ENCODE results near the gene S100A16.

The S100A16 gene

DNA sequence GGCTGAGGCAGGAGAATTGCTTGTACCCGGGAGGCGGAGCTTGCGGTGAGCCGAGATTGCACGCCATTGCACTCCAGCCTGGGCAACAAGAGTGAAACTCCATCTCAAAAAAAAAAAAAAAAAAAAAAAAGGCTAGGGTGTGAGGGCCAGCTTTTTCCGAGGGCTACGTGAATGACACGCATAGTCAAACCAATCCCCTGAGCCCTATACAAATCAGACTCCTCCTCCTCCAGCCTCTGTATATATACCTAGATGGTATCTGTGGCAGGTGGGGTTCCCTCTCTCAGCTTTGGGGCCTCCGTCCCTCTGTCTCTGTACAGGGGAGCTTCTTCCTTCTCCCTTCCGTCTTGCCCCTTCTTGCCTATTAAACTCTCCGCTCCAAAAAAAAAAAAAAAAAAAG, 6.7 kb downstream of the S100A16 start:
- TF ChIP-seq, protein P1, sequence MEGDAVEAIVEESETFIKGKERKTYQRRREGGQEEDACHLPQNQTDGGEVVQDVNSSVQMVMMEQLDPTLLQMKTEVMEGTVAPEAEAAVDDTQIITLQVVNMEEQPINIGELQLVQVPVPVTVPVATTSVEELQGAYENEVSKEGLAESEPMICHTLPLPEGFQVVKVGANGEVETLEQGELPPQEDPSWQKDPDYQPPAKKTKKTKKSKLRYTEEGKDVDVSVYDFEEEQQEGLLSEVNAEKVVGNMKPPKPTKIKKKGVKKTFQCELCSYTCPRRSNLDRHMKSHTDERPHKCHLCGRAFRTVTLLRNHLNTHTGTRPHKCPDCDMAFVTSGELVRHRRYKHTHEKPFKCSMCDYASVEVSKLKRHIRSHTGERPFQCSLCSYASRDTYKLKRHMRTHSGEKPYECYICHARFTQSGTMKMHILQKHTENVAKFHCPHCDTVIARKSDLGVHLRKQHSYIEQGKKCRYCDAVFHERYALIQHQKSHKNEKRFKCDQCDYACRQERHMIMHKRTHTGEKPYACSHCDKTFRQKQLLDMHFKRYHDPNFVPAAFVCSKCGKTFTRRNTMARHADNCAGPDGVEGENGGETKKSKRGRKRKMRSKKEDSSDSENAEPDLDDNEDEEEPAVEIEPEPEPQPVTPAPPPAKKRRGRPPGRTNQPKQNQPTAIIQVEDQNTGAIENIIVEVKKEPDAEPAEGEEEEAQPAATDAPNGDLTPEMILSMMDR (IDR thresholded peaks at IDR 0.05; ENCODE audit: insufficient read depth, low read length, missing control alignments): no peak
- CTCF ChIA-PET: interaction anchor here (0.9 to 2.6 kb wide), 3 partner anchors 73 to 110 kb away, joined by 3 to 12 read pairs (median 3); no protein-coding TSS in a partner anchor
- no peak overlapping the region for H3K4me3 ChIP-seq (ENCODE audit: low read depth, low read length)
- POLR2A ChIA-PET: interaction anchor here (0.7 kb wide), 2 partner anchors 34 to 73 kb away, joined by 3 read pairs; no protein-coding TSS in a partner anchor
- no peak for DNase-seq (ENCODE audit: low read depth, low spot score)

DNA sequence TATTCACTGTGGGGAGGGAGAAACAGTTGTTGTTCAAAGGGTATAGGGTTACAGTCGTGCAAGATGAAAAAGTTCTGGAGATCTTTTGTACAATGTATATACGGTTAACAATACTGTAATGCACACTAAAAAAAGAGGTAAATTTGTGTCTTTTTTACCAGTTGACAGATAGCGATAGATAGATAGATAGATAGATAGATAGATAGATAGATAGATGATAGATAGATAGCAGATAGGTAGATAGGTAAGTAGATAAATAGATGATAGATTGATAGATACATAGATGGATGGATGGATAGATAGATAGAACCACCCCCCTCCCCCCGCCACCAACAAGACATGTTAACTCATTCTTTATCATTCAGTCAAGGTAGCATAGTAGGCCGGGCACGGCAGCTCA, 10.2 kb downstream of the S100A16 start:
- no peak overlapping the region for H3K4me3 ChIP-seq (ENCODE audit: low read depth, low read length)
- ChIA-PET CTCF (interaction anchor here (0.8 to 1.9 kb wide), 6 partner anchors 12 to 92 kb away, joined by 3 to 10 read pairs (median 4); partner anchors contain the start of gene S100A13), POLR2A (interaction anchor here (0.9 kb wide), 1 partner anchor 9 kb away, joined by 3 read pairs; no protein-coding TSS in a partner anchor)
- DNase-seq (ENCODE audit: low read depth, low spot score): no peak
- TF ChIP-seq, protein P1 (IDR thresholded peaks at IDR 0.05; ENCODE audit: insufficient read depth, low read length, missing control alignments): no peak

DNA sequence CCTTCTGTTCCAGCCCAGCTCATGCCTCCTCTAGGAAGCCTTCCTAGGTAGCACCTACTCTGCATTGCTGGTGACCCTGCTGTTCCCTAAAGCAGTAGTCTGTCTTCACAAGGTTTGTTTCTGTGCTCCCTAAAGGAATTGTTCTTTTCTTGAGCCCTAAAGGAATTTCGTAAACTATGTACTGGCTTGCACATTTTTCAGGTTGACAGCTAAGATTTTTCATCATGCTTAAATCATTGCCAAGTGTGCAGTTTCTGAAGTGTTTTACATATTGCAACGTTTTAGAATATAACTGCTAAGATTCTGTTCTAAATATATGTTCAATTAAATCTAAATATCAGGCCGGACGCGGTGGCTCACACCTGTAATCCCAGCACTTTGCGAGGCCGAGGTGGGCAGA, 13.1 kb downstream of the S100A16 start:
- POLR2A ChIA-PET: no interaction called here
- CTCF ChIA-PET: interaction anchor here (0.8 to 3.6 kb wide), 9 partner anchors 13 to 89 kb away, joined by 3 to 21 read pairs (median 4); partner anchors contain the start of genes CHTOP, S100A1, S100A13 and S100A16
- no peak overlapping the region for H3K4me3 ChIP-seq (ENCODE audit: low read depth, low read length)
- TF ChIP-seq, protein P1 (IDR thresholded peaks at IDR 0.05; ENCODE audit: insufficient read depth, low read length, missing control alignments): no peak
- no peak for DNase-seq (ENCODE audit: low read depth, low spot score)

DNA sequence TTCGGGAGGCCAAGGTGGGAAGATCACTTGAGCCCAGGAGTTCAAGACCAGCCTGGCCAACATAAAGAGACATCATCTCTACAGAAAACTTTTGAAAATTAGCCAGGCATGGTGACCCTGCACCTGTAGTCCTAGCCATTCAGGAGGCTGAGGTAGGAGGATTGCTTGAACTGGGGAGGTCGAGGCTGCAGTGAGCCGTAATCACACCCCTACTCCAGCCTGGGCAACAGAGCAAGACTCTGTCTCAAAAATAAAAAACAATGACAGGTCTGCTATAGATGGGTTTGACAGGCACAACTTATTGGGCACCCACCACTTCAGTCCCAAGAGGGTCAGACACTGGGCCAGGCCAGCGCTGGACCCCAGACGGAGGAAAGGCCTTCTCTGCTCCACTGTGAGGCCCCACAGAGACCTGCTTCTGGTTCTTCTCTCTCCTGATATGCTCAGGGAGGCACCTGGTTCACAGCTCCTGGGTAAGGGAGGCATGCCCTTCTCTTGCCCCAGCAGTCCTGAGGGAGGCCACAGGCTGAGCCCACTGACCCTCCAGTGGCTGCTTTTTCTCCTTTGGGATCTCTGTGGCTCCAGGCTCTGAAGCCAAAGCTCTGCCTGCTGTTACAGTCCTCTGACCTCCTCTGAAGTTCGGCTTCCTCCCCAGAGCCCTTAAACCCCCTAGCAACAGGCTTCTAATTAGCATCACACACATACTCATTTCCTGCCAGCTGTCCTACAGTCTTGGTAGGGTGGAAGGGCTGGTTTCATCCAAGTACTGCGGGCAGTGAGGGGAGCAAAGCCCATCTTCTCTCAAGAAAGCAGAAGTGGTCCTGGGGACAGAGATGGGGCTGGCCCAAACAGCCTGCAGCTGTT, 14.4 kb downstream of the S100A16 start:
- DNase-seq (ENCODE audit: low read depth, low spot score): no peak
- CTCF ChIA-PET: interaction anchor here (0.7 to 3.6 kb wide), 11 partner anchors 9 to 88 kb away, joined by 3 to 21 read pairs (median 4); partner anchors contain the start of genes S100A1, S100A13 and S100A16
- TF ChIP-seq, protein P1 (IDR thresholded peaks at IDR 0.05; ENCODE audit: insufficient read depth, low read length, missing control alignments): no peak
- no peak overlapping the region for H3K4me3 ChIP-seq (ENCODE audit: low read depth, low read length)
- POLR2A ChIA-PET: interaction anchor here (0.6 to 1.7 kb wide), 4 partner anchors 10 to 28 kb away, joined by 3 to 12 read pairs (median 4); partner anchors contain the start of gene S100A13

DNA sequence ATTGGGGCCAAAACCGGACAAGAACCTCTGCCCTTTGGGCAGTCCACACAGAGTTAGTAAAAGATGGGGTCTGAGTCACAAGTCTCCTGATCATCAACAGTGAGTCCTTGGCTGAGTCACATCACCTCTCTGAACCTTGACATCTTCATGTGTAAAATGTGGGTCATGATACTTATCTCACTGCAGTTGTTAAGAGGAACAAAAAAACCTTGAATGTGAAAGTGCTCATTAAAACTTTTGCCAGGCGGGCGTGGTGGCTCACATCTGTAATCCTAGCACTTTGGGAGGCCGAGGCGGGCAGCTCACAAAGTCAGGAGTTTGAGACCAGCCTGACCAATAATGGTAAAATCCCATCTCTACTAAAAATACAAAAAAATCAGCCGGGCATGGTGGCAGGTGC, 15.7 kb downstream of the S100A16 start:
- ChIA-PET POLR2A (interaction anchor here (0.6 kb wide), 1 partner anchor 87 kb away, joined by 3 read pairs; no protein-coding TSS in a partner anchor), CTCF (interaction anchor here (1.4 to 3.6 kb wide), 5 partner anchors 15 to 87 kb away, joined by 3 to 21 read pairs (median 10); partner anchors contain the start of genes S100A1 and S100A13)
- H3K4me3 ChIP-seq (ENCODE audit: low read depth, low read length): no peak overlapping the region
- no peak for DNase-seq (ENCODE audit: low read depth, low spot score)
- TF ChIP-seq, protein P1 (IDR thresholded peaks at IDR 0.05; ENCODE audit: insufficient read depth, low read length, missing control alignments): no peak

DNA sequence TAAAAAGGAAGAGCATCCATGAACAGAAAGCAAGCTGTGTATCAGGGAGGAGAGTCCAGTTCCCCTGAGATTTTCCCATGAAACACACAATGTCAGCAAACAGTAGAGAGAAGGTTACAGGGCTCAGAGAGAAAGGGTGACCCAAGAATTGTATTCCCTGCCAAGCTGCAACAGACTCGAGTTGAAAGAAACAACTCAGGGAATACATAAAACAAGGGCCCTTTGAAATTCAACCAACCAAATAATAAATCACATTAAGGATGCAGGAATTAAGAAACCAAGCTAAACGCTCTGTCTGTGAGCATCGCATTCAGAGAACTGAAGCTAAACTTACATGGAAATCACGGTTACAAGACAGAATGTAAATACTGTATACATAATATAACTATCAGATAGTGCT, 20.2 kb downstream of the S100A16 start:
- no peak for DNase-seq (ENCODE audit: low read depth, low spot score)
- TF ChIP-seq, protein P1 (IDR thresholded peaks at IDR 0.05; ENCODE audit: insufficient read depth, low read length, missing control alignments): no peak
- ChIA-PET POLR2A (interaction anchor here (1.0 to 1.2 kb wide), 2 partner anchors 26 to 35 kb away, joined by 3 read pairs; partner anchors contain the start of gene S100A13), CTCF (interaction anchor here (0.7 to 3.6 kb wide), 5 partner anchors 20 to 82 kb away, joined by 3 to 13 read pairs (median 4); no protein-coding TSS in a partner anchor)
- H3K4me3 ChIP-seq (ENCODE audit: low read depth, low read length): no peak overlapping the region
